Neutrophil (primary cell): Measurements from ENCODE around the gene MESP2.
A peak's percentile ranks its signal among the peaks of the same experiment; 100 is the strongest.

Experiments
- H3K27ac ChIP-seq: fragments of 200-600 bp; sonication (generic); 2 replicates; pipeline ENCODE4 v1.5.1; 2016; ENCODE audit warnings: mild to moderate bottlenecking, moderate library complexity
- H3K27me3 ChIP-seq: fragments of 200-600 bp; sonication (generic); 2 replicates; pipeline ENCODE4 v1.6.0; 2016; ENCODE audit warnings: mild to moderate bottlenecking
- H3K36me3 ChIP-seq: fragments of 200-600 bp; sonication (generic); 2 replicates; pipeline ENCODE4 v1.5.1; 2017
- H3K4me1 ChIP-seq, 2 experiments: fragments of 200-600 bp in 1 of 2; sonication (generic) in 1 of 2; 1 replicate in 1 of 2; 2 replicates in 1 of 2; pipeline versions ENCODE4 v1.5.1 to v1.6.1; 2013 to 2016; ENCODE audit warnings: low read depth in 1 of 2, low read length in 1 of 2, mild to moderate bottlenecking in 1 of 2, moderate library complexity in 1 of 2; ENCODE audit not compliant: control insufficient read depth in 1 of 2, insufficient read depth in 1 of 2
- H3K4me3 ChIP-seq, 2 experiments: fragments of 200-600 bp in 1 of 2; sonication (generic) in 1 of 2; 1 replicate in 1 of 2; 2 replicates in 1 of 2; pipeline ENCODE4 v1.5.1; 2013 to 2016; ENCODE audit warnings: low read depth in 1 of 2, low read length in 1 of 2, mild to moderate bottlenecking in 1 of 2, moderate library complexity in 1 of 2
- H3K9me3 ChIP-seq: fragments of 200-600 bp; sonication (generic); 2 replicates; pipeline ENCODE4 v1.5.1; 2016
- CTCF ChIP-seq: fragments of 200-600 bp; sonication (generic); IDR thresholded peaks from 2 replicates; pipeline ENCODE4 v1.5.1; 2016; ENCODE audit warnings: antibody characterized with exemption

The MESP2 gene

GRCh38 chr15:89808160-89808870, 32.2 kb downstream of the MESP2 start:
- TF ChIP-seq CTCF, result no peak
- peak overlapping the region; percentile 58 for H3K27ac ChIP-seq
- peaks cover 36 to 61% of the 10 kb centered on the region in 2 experiments for H3K4me1 ChIP-seq

DNA sequence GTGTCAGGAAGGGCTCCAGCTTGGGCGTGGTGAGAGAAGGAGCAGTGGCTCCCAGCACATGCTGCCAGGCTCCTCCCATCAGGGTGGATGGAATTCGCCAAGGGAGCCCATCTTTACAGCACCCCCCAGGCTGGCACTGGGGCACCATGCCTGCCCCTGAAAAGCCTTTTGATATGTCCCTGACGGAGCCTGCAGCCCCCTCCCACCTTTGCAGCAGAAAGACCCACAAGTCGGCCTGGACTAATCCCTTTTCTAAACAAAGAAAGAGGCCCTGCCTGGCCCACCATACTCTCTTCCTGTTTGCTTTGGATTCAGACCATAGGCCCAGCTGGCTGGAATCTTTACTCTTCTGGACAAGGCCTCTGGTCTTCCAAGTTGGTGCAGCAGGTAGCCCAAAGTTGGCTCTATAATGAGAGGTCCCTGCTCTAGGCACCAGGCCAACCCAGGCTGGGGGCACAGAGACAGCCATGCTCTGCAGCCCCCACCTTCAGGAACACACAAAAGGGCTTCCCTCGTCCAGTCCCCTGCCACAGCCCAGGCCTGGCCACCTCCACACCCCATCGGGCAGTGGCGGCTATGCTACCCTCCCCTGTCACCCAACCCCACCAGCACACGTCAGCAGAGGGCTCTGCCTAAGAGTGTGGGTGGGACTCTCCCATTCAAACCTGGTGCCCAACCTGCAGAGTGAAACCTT, 33.1 kb downstream of the MESP2 start:
- no peak for TF ChIP-seq CTCF
- H3K4me1 ChIP-seq, result peaks cover 37 to 56% of the 10 kb centered on the region in 2 experiments
- no peak overlapping the region for H3K4me3 ChIP-seq
- no peaks in the 10 kb centered on the region for H3K9me3 ChIP-seq
- H3K27ac ChIP-seq, result peak overlapping the region; percentile 58
- no peaks in the 10 kb centered on the region for H3K27me3 ChIP-seq
- peaks cover 86% of the 10 kb centered on the region for H3K36me3 ChIP-seq

More at GRCh38 chr15:89808160-89808870, 32.2 kb downstream of the MESP2 start:
- Histone ChIP-seq H3K9me3 (no peaks in the 10 kb centered on the region), H3K36me3 (peaks cover 93% of the 10 kb centered on the region), H3K27me3 (no peaks in the 10 kb centered on the region), H3K4me3 (no peak overlapping the region)

- H3K4me3 ChIP-seq, result no peak overlapping the region
- H3K36me3 ChIP-seq, result peaks cover 81% of the 10 kb centered on the region
- TF ChIP-seq CTCF, result no peak
- peak overlapping the region; percentile 58 for H3K27ac ChIP-seq
- H3K9me3 ChIP-seq, result no peaks in the 10 kb centered on the region
- H3K4me1 ChIP-seq, result peaks cover 33 to 55% of the 10 kb centered on the region in 2 experiments
- H3K27me3 ChIP-seq, result no peaks in the 10 kb centered on the region
Measured at GRCh38 chr15:89809787-89810148, 33.6 kb downstream of the MESP2 start.

- no peak for TF ChIP-seq CTCF
- peaks cover 70% of the 10 kb centered on the region for H3K36me3 ChIP-seq
- H3K27me3 ChIP-seq, result no peaks in the 10 kb centered on the region
- peaks cover 44 to 66% of the 10 kb centered on the region in 2 experiments for H3K4me1 ChIP-seq
- H3K27ac ChIP-seq, result peak overlapping the region; percentile 100
- no peaks in the 10 kb centered on the region for H3K9me3 ChIP-seq
- H3K4me3 ChIP-seq, result no peak overlapping the region
Measured at GRCh38 chr15:89810837-89811236, 34.7 kb downstream of the MESP2 start.

DNA sequence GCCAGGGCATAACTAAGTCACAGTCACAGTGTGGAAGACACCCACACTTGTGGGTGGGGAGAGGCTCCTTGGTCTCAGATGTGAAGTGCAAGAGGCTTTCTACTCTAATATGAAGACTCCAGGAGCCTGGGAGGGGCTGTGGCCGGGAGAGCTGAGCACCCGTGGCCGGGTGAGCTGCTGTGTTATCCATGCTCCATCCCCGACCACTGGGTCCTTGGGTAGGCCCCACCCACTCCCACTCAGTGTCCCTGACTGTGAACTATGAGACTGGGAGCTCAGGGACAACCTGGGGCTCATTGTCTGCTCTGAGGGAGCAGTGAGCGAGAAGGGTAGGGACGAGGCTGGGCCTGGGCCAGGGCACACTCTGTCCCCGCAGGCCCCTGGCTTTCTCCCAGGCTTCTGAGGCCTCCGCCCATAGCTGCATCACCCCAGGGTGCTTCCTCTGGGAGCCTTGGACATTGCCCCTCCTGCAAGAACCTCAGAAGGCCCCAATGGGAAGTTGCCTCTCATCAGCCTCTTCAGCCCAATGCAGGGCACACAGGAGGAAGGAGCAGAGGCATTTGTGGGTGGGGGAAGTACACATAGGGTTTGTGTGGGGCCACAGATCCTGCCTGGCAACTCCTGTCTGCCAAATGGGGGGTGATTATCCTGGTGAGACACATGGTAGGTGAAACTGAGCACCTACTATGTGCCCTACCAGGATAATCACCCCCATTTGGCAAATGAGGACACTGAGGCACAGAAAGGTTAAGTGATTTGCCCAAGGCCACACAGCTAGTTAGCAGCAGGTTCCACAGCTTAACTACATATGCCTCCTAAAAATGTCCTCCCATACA, 36.1 kb downstream of the MESP2 start:
- Histone ChIP-seq H3K9me3 (no peaks in the 10 kb centered on the region), H3K4me3 (peak overlapping the region; percentile 95 to 98), H3K27me3 (no peaks in the 10 kb centered on the region), H3K4me1 (peaks cover 54 to 77% of the 10 kb centered on the region in 2 experiments), H3K27ac (peak overlapping the region; percentile 100), H3K36me3 (peaks cover 56% of the 10 kb centered on the region)
- no peak for TF ChIP-seq CTCF
